Upper lobe of right lung (tissue), 1 donor: ENCODE data around the gene SCUBE3. TPM values are rescaled to one million over a fixed set of nuclear protein-coding genes. Genes with fewer than 3 reads are reported as not detected.

Experiments used
- ATAC-seq: fragments of 200-7000 bp; cut with Tn5 transposase; one replicate; pipeline ENCODE4 v1.9.1; 2020; ENCODE audit warnings: mild to moderate bottlenecking, moderate library complexity
- DNase-seq: peaks from one replicate; pipeline ENCODE4 v3.0.0-alpha.2; 2020
- H3K27ac ChIP-seq: fragments of 200-600 bp; one replicate; pipeline ENCODE4 v1.8.0; 2022
- H3K27me3 ChIP-seq: fragments of 200-600 bp; one replicate; pipeline ENCODE4 v1.8.0; 2022; ENCODE audit warnings: mild to moderate bottlenecking
- H3K36me3 ChIP-seq: fragments of 200-600 bp; one replicate; pipeline ENCODE4 v1.8.0; 2022
- H3K4me1 ChIP-seq: fragments of 200-600 bp; one replicate; pipeline ENCODE4 v1.8.0; 2022
- H3K4me3 ChIP-seq: fragments of 200-600 bp; one replicate; pipeline ENCODE4 v1.8.0; 2022; ENCODE audit warnings: mild to moderate bottlenecking
- H3K9me3 ChIP-seq: fragments of 200-600 bp; one replicate; pipeline ENCODE4 v1.8.0; 2022
- CTCF ChIP-seq: fragments of 200-600 bp; IDR thresholded peaks from one replicate; pipeline ENCODE4 v1.8.0; 2022; ENCODE audit warnings: antibody characterized with exemption
- intact Hi-C: fragments of 100-400 bp; cut with DNase I; formaldehyde crosslinking; loops from one replicate; pipeline ENCODE4 v1.11.0; 2022
- total RNA-seq: library from RNA; stranded (reverse); fragmentation: NEBNext Ultra II Directional; extraction: Animal tissue kit (Norgen Biotek cat#: 25700); gene quantifications from one replicate; pipeline ENCODE4 v1.2.1, GENCODE V29; 2021
- donor health status: DM: no; HTN: yes; CAD: no; lungs with severe emphysema.

The SCUBE3 gene
- total RNA-seq, 1 donor from 2014 or later = 0.46 TPM

GRCh38 chr6:35242486-35242885, 28.7 kb downstream of the SCUBE3 start:
- DNase-seq (no peak), ATAC-seq (no peak)
- Histone ChIP-seq H3K27me3 (no peaks in the 10 kb centered on the region), H3K27ac (no peak overlapping the region), H3K36me3 (peaks cover 4% of the 10 kb centered on the region), H3K4me1 (peaks cover 24% of the 10 kb centered on the region), H3K9me3 (no peaks in the 10 kb centered on the region), H3K4me3 (no peak overlapping the region)
- no peak for TF ChIP-seq CTCF
- intact Hi-C loops = loop anchor here (10.0 kb wide), 1 partner anchor 258 kb away; no protein-coding TSS in a partner anchor

GRCh38 chr6:35242906-35243305, 29.1 kb downstream of the SCUBE3 start:
- no peak overlapping the region for H3K27ac ChIP-seq

GRCh38 chr6:35243386-35243958, 29.7 kb downstream of the SCUBE3 start:
- no peak for DNase-seq

More at GRCh38 chr6:35242906-35243305, 29.1 kb downstream of the SCUBE3 start:
- peaks cover 4% of the 10 kb centered on the region for H3K36me3 ChIP-seq
- DNase-seq (no peak), ATAC-seq (no peak)
- H3K27me3 ChIP-seq = no peaks in the 10 kb centered on the region
- intact Hi-C loops = loop anchor here (10.0 kb wide), 1 partner anchor 258 kb away; no protein-coding TSS in a partner anchor
- no peak overlapping the region for H3K4me3 ChIP-seq
- no peaks in the 10 kb centered on the region for H3K9me3 ChIP-seq
- H3K4me1 ChIP-seq = peaks cover 24% of the 10 kb centered on the region
- no peak for TF ChIP-seq CTCF

GRCh38 chr6:35244551-35244950, 30.8 kb downstream of the SCUBE3 start:
- H3K27me3 ChIP-seq = no peaks in the 10 kb centered on the region
- no peak for TF ChIP-seq CTCF
- ATAC-seq = no peak
- intact Hi-C loops = loop anchor here (10.0 kb wide), 1 partner anchor 260 kb away; no protein-coding TSS in a partner anchor
- no peak for DNase-seq
- H3K4me1 ChIP-seq = peaks cover 13% of the 10 kb centered on the region
- no peak overlapping the region for H3K4me3 ChIP-seq
- peaks cover 4% of the 10 kb centered on the region for H3K36me3 ChIP-seq
- H3K27ac ChIP-seq = no peak overlapping the region
- no peaks in the 10 kb centered on the region for H3K9me3 ChIP-seq

More at GRCh38 chr6:35243386-35243958, 29.7 kb downstream of the SCUBE3 start:
- H3K27ac ChIP-seq = no peak overlapping the region
- no peak overlapping the region for H3K4me3 ChIP-seq
- ATAC-seq = no peak
- H3K4me1 ChIP-seq = peaks cover 22% of the 10 kb centered on the region
- H3K9me3 ChIP-seq = no peaks in the 10 kb centered on the region
- H3K27me3 ChIP-seq = no peaks in the 10 kb centered on the region
- intact Hi-C loops = loop anchor here (10.0 kb wide), 1 partner anchor 259 kb away; no protein-coding TSS in a partner anchor
- TF ChIP-seq CTCF = no peak
- H3K36me3 ChIP-seq = peaks cover 4% of the 10 kb centered on the region

- no peaks in the 10 kb centered on the region for H3K27me3 ChIP-seq
- no peak overlapping the region for H3K4me3 ChIP-seq
- H3K4me1 ChIP-seq = no peaks in the 10 kb centered on the region
- DNase-seq = no peak
- no peak overlapping the region for H3K27ac ChIP-seq
- no peak for TF ChIP-seq CTCF
- ATAC-seq = no peak
- H3K36me3 ChIP-seq = peaks cover 4% of the 10 kb centered on the region
- intact Hi-C loops = loop anchor here (10.0 kb wide), 1 partner anchor 263 kb away; no protein-coding TSS in a partner anchor
- H3K9me3 ChIP-seq = no peaks in the 10 kb centered on the region
Measured at GRCh38 chr6:35247642-35248231, 34.0 kb downstream of the SCUBE3 start.
